Heart right ventricle (tissue), 16 donors: ENCODE measurements around the gene ASCC1. TPM values are rescaled to one million over a fixed set of nuclear protein-coding genes. Genes with fewer than 3 reads are reported as not detected.
A peak's percentile ranks its signal among the peaks of the same experiment; 100 is the strongest.

Experiments
- ATAC-seq, 8 donors: fragments of 200-7000 bp; cut with Tn5 transposase; one replicate each; pipeline ENCODE4 v1.9.1; 2020; ENCODE audit warnings: mild to moderate bottlenecking in 8 of 8, moderate library complexity in 8 of 8, moderate number of reproducible peaks in 1 of 8
- DNase-seq, 2 donors: peaks; one replicate each; pipeline ENCODE4 v3.0.0-alpha.2; 2020
- H3K27ac ChIP-seq, 10 donors: fragments of 200-600 bp; sonication (generic) in 2 of 10; one replicate each; pipeline versions ENCODE4 v1.5.0 to v1.8.0; 2020 to 2022; ENCODE audit warnings: mild to moderate bottlenecking in 3 of 10
- H3K27me3 ChIP-seq, 7 donors: fragments of 200-600 bp; one replicate each; pipeline ENCODE4 v1.8.0; 2021 to 2022; ENCODE audit warnings: mild to moderate bottlenecking in 2 of 7
- H3K36me3 ChIP-seq, 9 donors: fragments of 200-600 bp; sonication (generic) in 1 of 9; one replicate each; pipeline versions ENCODE4 v1.5.0 to v1.8.0; 2020 to 2022; ENCODE audit warnings: mild to moderate bottlenecking in 2 of 9
- H3K4me1 ChIP-seq, 9 donors: fragments of 200-600 bp; sonication (generic) in 1 of 9; one replicate each; pipeline versions ENCODE4 v1.5.0 to v1.8.0; 2020 to 2022; ENCODE audit warnings: mild to moderate bottlenecking in 4 of 9
- H3K4me3 ChIP-seq, 10 donors: fragments of 200-600 bp; sonication (generic) in 2 of 10; one replicate each; pipeline versions ENCODE4 v1.5.0 to v1.8.0; 2020 to 2022; ENCODE audit warnings: mild to moderate bottlenecking in 7 of 10, moderate library complexity in 2 of 10
- H3K9me3 ChIP-seq, 11 donors: fragments of 200-600 bp in 10 of 11; sonication (generic) in 2 of 11; one replicate each; pipeline versions ENCODE4 v1.5.0 to v1.8.0; 2013 to 2022; ENCODE audit warnings: mild to moderate bottlenecking in 2 of 11, control low read depth in 1 of 11, moderate library complexity in 1 of 11
- CTCF ChIP-seq, 9 donors: fragments of 200-600 bp; sonication (generic) in 2 of 9; IDR thresholded peaks; one replicate each; pipeline versions ENCODE4 v1.5.0 to v1.8.0; 2021 to 2022; ENCODE audit warnings: antibody characterized with exemption in 9 of 9, mild to moderate bottlenecking in 5 of 9, moderate library complexity in 1 of 9
- WGBS, 2 donors: extraction: QIAGEN DNeasy Blood & Tissue Kit; methylation state at CpG; one replicate each; pipeline ENCODE4 v1.1.7; 2013; ENCODE audit warnings: inconsistent platforms in 1 of 2; 5-methylcytosine and 5-hydroxymethylcytosine counted together
- intact Hi-C, 10 donors: fragments of 100-400 bp; cut with DNase I; formaldehyde crosslinking; loops; one replicate each; pipeline versions ENCODE4 v1.11.1 to v1.14.2; 2022
- polyA plus RNA-seq, 2 donors: library from polyadenylated mRNA; stranded (reverse); fragments of 200-250 nt; gene quantifications; one replicate each; pipeline ENCODE4 v1.2.3, GENCODE V29; 2013
- total RNA-seq, 10 donors: library from RNA; stranded (reverse); fragmentation: NEBNext Ultra II Directional in 3 of 10; extraction: Animal tissue kit (Norgen Biotek cat#: 25700) in 3 of 10; gene quantifications; one replicate each; pipeline versions ENCODE4 v1.2.1 to v1.2.4, GENCODE V29; 2021 to 2023
- donor health status: Arrhythmogenic right ventricular cardiomyopathy.
- donor health status: ischemic (EF 13 %, LVEDD 7.1; RV severe dilation, severe dysfunction).
- donor health status: healthy with polysubstance abuse.
- donor health status: DM: no; HTN: yes; CAD: no.
- donor health status: DM: no; HTN: no; CAD: no.
- donor health status: ischemic (EF 25% LVEDD 6.9; RV normal size, moderate dysfunction).
- donor health status: ischemic (EF 25% LVEDD 5.7; RV mildly dilated, moderate dysfunction).
- donor health status: healthy.
- donor health status: DM: yes; HTN: yes; CAD: no.
- donor health status: Ischemic cardiomyopathy.
- donor health status: ischemic (EF 35%, LVEDD 5.7; RV mildly dilated, moderate dysfunction).
- donor health status: nonischemic (EF 11% LVEDD 7.7; RV severe dilation, severe dysfunction).
- donor health status: DM: yes; HTN: yes; CAD: no.
- donor health status: PGD.
- donor health status: ischemic (EF 29% LVEDD 5.4; RV normal size, mild dysfunction).
- donor health status: nonischemic (EF 23%, LVEDD 6.1; RV moderate dilation, normal function).

ASCC1 gene
- total and polyA plus RNA-seq, 12 donors = 8.4 to 40.5 (median 33.0) TPM

DNA sequence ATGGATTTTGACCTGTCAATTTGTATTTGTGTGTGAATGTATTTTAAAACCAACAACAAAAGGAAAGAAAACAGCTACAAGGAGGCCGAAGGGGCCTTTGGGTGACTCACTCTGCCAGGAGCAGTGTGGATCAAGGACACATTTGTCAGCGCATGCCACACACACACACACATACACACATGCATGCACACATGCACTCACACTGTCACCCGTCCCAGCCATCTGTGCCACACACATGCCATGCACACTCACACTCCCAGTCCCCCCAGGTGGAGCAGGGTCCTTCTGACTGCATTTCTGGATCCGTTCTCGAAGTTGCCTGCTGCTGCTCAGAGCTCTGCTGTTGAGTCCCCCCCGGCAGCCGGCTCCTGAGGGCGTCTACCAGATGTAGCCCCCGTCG, 153.7 kb downstream of the ASCC1 start:
- intact Hi-C loops = loop anchor here in 2 of 10 donors (10.0 kb wide), 2 partner anchors 152 to 162 kb away; partner anchors contain the start of genes ANAPC16 (in 1 of the 2) and ASCC1 (in 1 of the 2)
- H3K9me3 ChIP-seq = no peaks in the 10 kb centered on the region
- H3K4me3 ChIP-seq = no peak overlapping the region
- no peaks in the 10 kb centered on the region for H3K27me3 ChIP-seq
- 92 to 94% methylated on average over 10 of the region's 10 CpGs for WGBS, 2 donors
- no peak overlapping the region for H3K27ac ChIP-seq
- ATAC-seq = no peak
- H3K4me1 ChIP-seq = peaks cover 2 to 36% (median 14%) of the 10 kb centered on the region in 9 donors
- peaks cover 0 to 4% (median 0%) of the 10 kb centered on the region in 9 donors for H3K36me3 ChIP-seq
- DNase-seq = no peak
- TF ChIP-seq CTCF (IDR thresholded peaks at IDR 0.05) = no peak

- Histone ChIP-seq H3K4me1 (peaks cover 0 to 33% (median 11%) of the 10 kb centered on the region in 9 donors), H3K27ac (no peak overlapping the region), H3K4me3 (no peak overlapping the region), H3K9me3 (no peaks in the 10 kb centered on the region), H3K36me3 (peaks cover 0 to 4% (median 0%) of the 10 kb centered on the region in 9 donors), H3K27me3 (no peaks in the 10 kb centered on the region)
- no peak for ATAC-seq
- DNase-seq = no peak
- 91% methylated on average over 9 of the region's 9 CpGs for WGBS, 2 donors
- TF ChIP-seq CTCF (IDR thresholded peaks at IDR 0.05) = no peak
- intact Hi-C loops = loop anchor here in 2 of 10 donors (10.0 kb wide), 2 partner anchors 153 to 163 kb away; partner anchors contain the start of genes ANAPC16 (in 1 of the 2) and ASCC1 (in 1 of the 2)
Observed at GRCh38 chr10:72061930-72062329, 154.1 kb downstream of the ASCC1 start.

GRCh38 chr10:72061491-72061890, 154.6 kb downstream of the ASCC1 start:
- H3K27me3 ChIP-seq = no peaks in the 10 kb centered on the region
- ATAC-seq (no peak), DNase-seq (no peak)
- H3K27ac ChIP-seq = no peak overlapping the region
- H3K9me3 ChIP-seq = no peaks in the 10 kb centered on the region
- H3K4me1 ChIP-seq = peaks cover 0 to 30% (median 8%) of the 10 kb centered on the region in 9 donors
- no peak overlapping the region for H3K4me3 ChIP-seq
- intact Hi-C loops = loop anchor here in 2 of 10 donors (10.0 kb wide), 2 partner anchors 153 to 163 kb away; partner anchors contain the start of genes ANAPC16 (in 1 of the 2) and ASCC1 (in 1 of the 2)
- H3K36me3 ChIP-seq = peaks cover 0 to 4% (median 0%) of the 10 kb centered on the region in 9 donors
- 93% methylated on average over 5 of the region's 5 CpGs for WGBS, 2 donors
- TF ChIP-seq CTCF (IDR thresholded peaks at IDR 0.05) = peak in 2 of 9 donors; percentile 27 to 29

DNA sequence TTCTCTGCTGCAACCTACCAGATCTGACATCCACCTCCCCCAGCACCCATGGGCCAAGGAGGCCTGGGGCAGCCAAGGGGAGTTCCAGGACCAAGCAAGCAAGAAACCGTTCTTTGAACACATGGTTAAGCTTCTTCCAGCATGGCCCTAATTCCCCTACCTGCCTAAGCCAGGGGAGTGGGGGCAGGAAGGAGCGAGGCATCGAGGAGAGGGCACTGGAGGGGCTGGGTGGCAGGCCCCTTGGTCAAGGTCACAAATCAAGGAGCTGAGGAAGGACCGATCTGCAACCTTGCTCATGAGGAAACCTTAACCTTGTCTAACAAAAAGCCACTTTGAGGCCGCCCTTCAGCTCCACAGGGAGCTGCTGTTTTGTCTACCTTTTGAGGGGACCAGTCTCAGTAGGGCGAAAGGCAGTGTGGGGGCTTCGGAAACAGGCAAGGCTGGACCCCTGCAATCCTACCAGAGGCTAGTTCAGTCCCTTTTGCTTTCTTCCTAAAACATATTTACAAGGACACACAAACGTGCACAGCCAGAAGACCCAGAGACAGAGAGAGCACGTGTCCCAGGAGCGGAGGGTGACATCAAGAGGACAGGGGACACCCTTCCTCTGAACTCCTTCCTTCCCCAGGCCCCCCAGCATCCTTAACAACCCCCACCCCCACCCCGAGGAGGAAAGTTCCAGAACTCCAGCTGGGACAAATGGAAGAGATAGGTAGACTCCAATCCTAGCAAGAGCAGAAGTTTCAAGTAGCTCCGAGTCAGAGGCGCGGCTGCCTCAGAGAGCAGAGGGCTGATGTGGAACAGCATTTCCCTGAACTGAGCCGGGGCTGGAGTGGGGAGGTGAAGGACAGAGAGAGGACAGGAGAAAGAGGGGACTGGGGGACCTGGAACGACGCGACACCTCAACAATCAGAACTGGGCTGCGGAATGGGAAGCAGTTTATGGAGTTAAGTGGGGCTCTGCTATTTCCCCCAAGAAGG, 155.9 kb downstream of the ASCC1 start:
- H3K4me1 ChIP-seq = peaks cover 0 to 17% (median 4%) of the 10 kb centered on the region in 9 donors
- TF ChIP-seq CTCF (IDR thresholded peaks at IDR 0.05) = no peak
- ATAC-seq (no peak), DNase-seq (no peak)
- H3K36me3 ChIP-seq = no peaks in the 10 kb centered on the region
- WGBS, 2 donors = 83% methylated on average over 19 of the region's 19 CpGs
- no peak overlapping the region for H3K4me3 ChIP-seq
- no peaks in the 10 kb centered on the region for H3K27me3 ChIP-seq
- H3K27ac ChIP-seq = no peak overlapping the region
- H3K9me3 ChIP-seq = no peaks in the 10 kb centered on the region
- intact Hi-C loops = loop anchor here in 6 of 10 donors (5.0 to 10.0 kb wide), 4 partner anchors 37 to 275 kb away; partner anchors contain the start of genes ANAPC16 (in 2 of the 6) and ASCC1 (in 2 of the 6)
